ENCODE data around the gene GNAL. TPM values are rescaled to one million over a fixed set of nuclear protein-coding genes. Genes with fewer than 3 reads are reported as not detected.

Gene GNAL
- total RNA-seq, 1 experiment from 2014 or later: 0.15 TPM

GRCh38 chr18:11887328-11888128 lies 198.5 kb downstream of the GNAL start:
- H3K9ac ChIP-seq (ENCODE audit: low read length): no peak overlapping the region
- ChIA-PET CTCF (interaction anchor here (0.5 kb wide), 1 partner anchor 151 kb away, joined by 5 read pairs; no protein-coding TSS in a partner anchor), POLR2A (ENCODE audit: unreplicated experiment) (interaction anchor here (0.6 kb wide), 1 partner anchor 16 kb away, joined by 4 read pairs; no protein-coding TSS in a partner anchor)
- peaks cover 10% of the 10 kb centered on the region; the same call in 1 of the 2 replicates for H3K36me3 ChIP-seq (ENCODE audit: low read depth, low read length)
- no peaks in the 10 kb centered on the region for H3F3A ChIP-seq (ENCODE audit: low read length, unreplicated experiment)
- H3K27ac ChIP-seq (ENCODE audit: low read length): peak overlapping the region; percentile 38
- no peaks in the 10 kb centered on the region for H4K20me1 ChIP-seq (ENCODE audit: low read length)
- H2AFZ ChIP-seq (ENCODE audit: low read length): no peak overlapping the region
- no peaks in the 10 kb centered on the region for H3K9me2 ChIP-seq (replicated peaks; ENCODE audit: low read length)
- TF ChIP-seq EZH2 (IDR thresholded peaks at IDR 0.05; ENCODE audit: low read length, unreplicated experiment): no peak
- TF ChIP-seq EZH2phosphoT487 (IDR thresholded peaks at IDR 0.05; ENCODE audit: borderline replicate concordance, low read length): no peak
- TF ChIP-seq, protein P1, sequence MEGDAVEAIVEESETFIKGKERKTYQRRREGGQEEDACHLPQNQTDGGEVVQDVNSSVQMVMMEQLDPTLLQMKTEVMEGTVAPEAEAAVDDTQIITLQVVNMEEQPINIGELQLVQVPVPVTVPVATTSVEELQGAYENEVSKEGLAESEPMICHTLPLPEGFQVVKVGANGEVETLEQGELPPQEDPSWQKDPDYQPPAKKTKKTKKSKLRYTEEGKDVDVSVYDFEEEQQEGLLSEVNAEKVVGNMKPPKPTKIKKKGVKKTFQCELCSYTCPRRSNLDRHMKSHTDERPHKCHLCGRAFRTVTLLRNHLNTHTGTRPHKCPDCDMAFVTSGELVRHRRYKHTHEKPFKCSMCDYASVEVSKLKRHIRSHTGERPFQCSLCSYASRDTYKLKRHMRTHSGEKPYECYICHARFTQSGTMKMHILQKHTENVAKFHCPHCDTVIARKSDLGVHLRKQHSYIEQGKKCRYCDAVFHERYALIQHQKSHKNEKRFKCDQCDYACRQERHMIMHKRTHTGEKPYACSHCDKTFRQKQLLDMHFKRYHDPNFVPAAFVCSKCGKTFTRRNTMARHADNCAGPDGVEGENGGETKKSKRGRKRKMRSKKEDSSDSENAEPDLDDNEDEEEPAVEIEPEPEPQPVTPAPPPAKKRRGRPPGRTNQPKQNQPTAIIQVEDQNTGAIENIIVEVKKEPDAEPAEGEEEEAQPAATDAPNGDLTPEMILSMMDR (conservative IDR thresholded peaks at IDR 0.05; ENCODE audit: low read depth, low read length): no peak
- H3K9me3 ChIP-seq (ENCODE audit: low read length): no peaks in the 10 kb centered on the region
- intact Hi-C loops (cut with micrococcal nuclease): no loop called here
- BruUV-seq (replicated peaks): no TSS peak
- no peaks in the 10 kb centered on the region for H3K27me3 ChIP-seq (ENCODE audit: low read length)
- no peaks in the 10 kb centered on the region for H3K79me2 ChIP-seq (ENCODE audit: low read length)
- H3K4me2 ChIP-seq (ENCODE audit: low read length): peak overlapping the region; percentile 48
- DNase-seq: peak; percentile 66
- peak; percentile 78 for ATAC-seq
- peaks cover 32% of the 10 kb centered on the region for H3K4me1 ChIP-seq (ENCODE audit: insufficient read depth, low read length)
- H3K4me3 ChIP-seq (ENCODE audit: low read length): no peak overlapping the region

- no peak for ATAC-seq
- Histone ChIP-seq H2AFZ (ENCODE audit: low read length) (no peak overlapping the region), H3K9me3 (ENCODE audit: low read length) (no peaks in the 10 kb centered on the region), H3K9ac (ENCODE audit: low read length) (no peak overlapping the region), H3K4me3 (ENCODE audit: low read length) (no peak overlapping the region), H3K4me2 (ENCODE audit: low read length) (no peak overlapping the region), H4K20me1 (ENCODE audit: low read length) (no peaks in the 10 kb centered on the region), H3F3A (ENCODE audit: low read length, unreplicated experiment) (no peaks in the 10 kb centered on the region), H3K9me2 (replicated peaks; ENCODE audit: low read length) (no peaks in the 10 kb centered on the region), H3K79me2 (ENCODE audit: low read length) (no peaks in the 10 kb centered on the region), H3K27me3 (ENCODE audit: low read length) (no peaks in the 10 kb centered on the region), H3K27ac (ENCODE audit: low read length) (no peak overlapping the region), H3K4me1 (ENCODE audit: insufficient read depth, low read length) (peaks cover 20% of the 10 kb centered on the region), H3K36me3 (ENCODE audit: low read depth, low read length) (peaks cover 10% of the 10 kb centered on the region; the same call in 1 of the 2 replicates)
- POLR2A ChIA-PET (ENCODE audit: unreplicated experiment): interaction anchor here (0.9 kb wide), 1 partner anchor 38 kb away, joined by 5 read pairs; no protein-coding TSS in a partner anchor
- CTCF ChIA-PET: no interaction called here
- intact Hi-C loops (cut with micrococcal nuclease): no loop called here
- no TSS peak for BruUV-seq (replicated peaks)
- no peak for TF ChIP-seq EZH2phosphoT487 (IDR thresholded peaks at IDR 0.05; ENCODE audit: borderline replicate concordance, low read length)
- no peak for TF ChIP-seq EZH2 (IDR thresholded peaks at IDR 0.05; ENCODE audit: low read length, unreplicated experiment)
- TF ChIP-seq, protein P1 (conservative IDR thresholded peaks at IDR 0.05; ENCODE audit: low read depth, low read length): no peak
- DNase-seq: no peak
These were observed 199.7 kb downstream of the GNAL start for GRCh38 chr18:11888726-11889125.

- ChIA-PET POLR2A (ENCODE audit: unreplicated experiment) (interaction anchor here (0.9 kb wide), 1 partner anchor 39 kb away, joined by 5 read pairs; no protein-coding TSS in a partner anchor), CTCF (no interaction called here)
- Histone ChIP-seq H3K4me3 (ENCODE audit: low read length) (no peak overlapping the region), H3K36me3 (ENCODE audit: low read depth, low read length) (peaks cover 10% of the 10 kb centered on the region; the same call in 1 of the 2 replicates), H3K4me2 (ENCODE audit: low read length) (no peak overlapping the region), H3K9me2 (replicated peaks; ENCODE audit: low read length) (no peaks in the 10 kb centered on the region), H3K9me3 (ENCODE audit: low read length) (no peaks in the 10 kb centered on the region), H3K27me3 (ENCODE audit: low read length) (no peaks in the 10 kb centered on the region), H2AFZ (ENCODE audit: low read length) (no peak overlapping the region), H3K9ac (ENCODE audit: low read length) (no peak overlapping the region), H3F3A (ENCODE audit: low read length, unreplicated experiment) (no peaks in the 10 kb centered on the region), H3K27ac (ENCODE audit: low read length) (no peak overlapping the region), H4K20me1 (ENCODE audit: low read length) (no peaks in the 10 kb centered on the region), H3K79me2 (ENCODE audit: low read length) (no peaks in the 10 kb centered on the region), H3K4me1 (ENCODE audit: insufficient read depth, low read length) (peaks cover 17% of the 10 kb centered on the region)
- no TSS peak for BruUV-seq (replicated peaks)
- TF ChIP-seq EZH2phosphoT487 (IDR thresholded peaks at IDR 0.05; ENCODE audit: borderline replicate concordance, low read length) (no peak), EZH2 (IDR thresholded peaks at IDR 0.05; ENCODE audit: low read length, unreplicated experiment) (no peak)
- TF ChIP-seq, protein P1 (conservative IDR thresholded peaks at IDR 0.05; ENCODE audit: low read depth, low read length): no peak
- intact Hi-C loops (cut with micrococcal nuclease): no loop called here
- DNase-seq (no peak), ATAC-seq (no peak)
These were observed 200.2 kb downstream of the GNAL start for GRCh38 chr18:11889284-11889683.
